ENCODE measurements around the gene LCE3D.

GRCh38 chr1:152543820-152544219 lies 36.5 kb downstream of the LCE3D start:
- TF ChIP-seq MAX (CRISPR knock-in tag; IDR thresholded peaks at IDR 0.05) (no peak), TCF7 (CRISPR knock-in tag; IDR thresholded peaks at IDR 0.05; ENCODE audit: low read depth) (no peak), E2F4 (CRISPR knock-in tag; IDR thresholded peaks at IDR 0.05; ENCODE audit: borderline replicate concordance, low read depth) (no peak), NR3C1 (CRISPR knock-in tag; conservative IDR thresholded peaks at IDR 0.05; ENCODE audit: low read depth) (no peak), MYBL2 (CRISPR knock-in tag; IDR thresholded peaks at IDR 0.05) (no peak), ATF6 (CRISPR knock-in tag; IDR thresholded peaks at IDR 0.05) (no peak), CTCF (IDR thresholded peaks at IDR 0.05) (no peak), CDX4 (CRISPR knock-in tag; IDR thresholded peaks at IDR 0.05; ENCODE audit: borderline replicate concordance) (no peak), USF1 (CRISPR knock-in tag; IDR thresholded peaks at IDR 0.05) (no peak), JUN (CRISPR knock-in tag; IDR thresholded peaks at IDR 0.05) (no peak), ELF4 (CRISPR knock-in tag; IDR thresholded peaks at IDR 0.05; ENCODE audit: low read depth) (no peak), RORB (CRISPR knock-in tag; IDR thresholded peaks at IDR 0.05) (no peak), ARID4B (CRISPR knock-in tag; IDR thresholded peaks at IDR 0.05; ENCODE audit: borderline replicate concordance) (no peak), CREB1 (CRISPR knock-in tag; IDR thresholded peaks at IDR 0.05) (no peak)

Measured in WTC11 (cell line).